HG02870 (cell line): ENCODE results near the gene EIF2S3B.
A peak's percentile ranks its signal among the peaks of the same experiment; 100 is the strongest.
"Not testable (repeated sequence)": the region's sequence is repeated elsewhere in the genome, so short reads cannot be mapped to it uniquely, and the experiment has no call there.

Source experiments
- ATAC-seq: cut with Tn5 transposase; IDR thresholded peaks from one replicate; pipeline ENCODE4 v1.9.1; 2021; ENCODE audit warnings: mild to moderate bottlenecking, moderate library complexity; ENCODE audit not compliant: unreplicated experiment

Gene EIF2S3B

DNA sequence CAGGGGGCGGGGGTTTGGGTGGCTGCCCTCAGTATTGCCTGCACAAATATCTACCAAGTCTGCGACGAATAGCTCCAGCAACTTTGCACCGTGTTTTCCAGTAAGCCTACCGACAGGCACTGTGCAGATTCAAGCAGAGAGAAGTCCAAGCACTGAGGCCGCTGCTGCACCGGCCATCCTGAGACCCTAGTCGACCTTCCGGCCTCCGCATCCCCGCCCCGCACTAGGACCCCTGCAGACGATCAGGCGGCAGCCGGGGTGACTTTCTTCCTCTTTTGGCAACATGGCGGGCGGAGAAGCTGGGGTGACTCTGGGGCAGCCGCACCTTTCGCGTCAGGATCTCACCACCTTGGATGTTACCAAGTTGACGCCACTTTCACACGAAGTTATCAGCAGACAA, at the start of gene EIF2S3B:
Gene EIF2S3B, plus strand, starts transcription at position 271 of the 400 bp plus-strand sequence. Its CDS starts 13 bp downstream, at position 284.
- no peak for ATAC-seq

DNA sequence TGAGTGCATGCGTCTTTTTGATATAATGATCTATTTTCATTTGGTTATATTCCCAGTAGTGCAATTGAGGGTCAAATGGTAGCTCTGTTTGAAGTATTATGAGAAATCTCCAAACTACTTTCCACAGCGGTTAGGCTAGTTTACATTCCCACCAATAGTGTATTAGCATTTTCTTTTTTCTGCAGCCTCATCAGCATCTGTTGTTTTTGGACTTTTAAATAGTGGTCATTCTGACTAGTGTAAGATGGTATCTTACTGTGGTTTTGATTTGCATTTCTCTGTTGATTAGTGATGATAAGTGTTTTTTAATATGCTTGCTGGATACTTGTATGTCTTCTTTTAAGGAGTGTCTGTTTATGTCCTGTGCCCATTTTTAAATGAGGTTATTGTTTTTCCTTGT, 48.8 kb upstream of the EIF2S3B start:
- no peak for ATAC-seq

DNA sequence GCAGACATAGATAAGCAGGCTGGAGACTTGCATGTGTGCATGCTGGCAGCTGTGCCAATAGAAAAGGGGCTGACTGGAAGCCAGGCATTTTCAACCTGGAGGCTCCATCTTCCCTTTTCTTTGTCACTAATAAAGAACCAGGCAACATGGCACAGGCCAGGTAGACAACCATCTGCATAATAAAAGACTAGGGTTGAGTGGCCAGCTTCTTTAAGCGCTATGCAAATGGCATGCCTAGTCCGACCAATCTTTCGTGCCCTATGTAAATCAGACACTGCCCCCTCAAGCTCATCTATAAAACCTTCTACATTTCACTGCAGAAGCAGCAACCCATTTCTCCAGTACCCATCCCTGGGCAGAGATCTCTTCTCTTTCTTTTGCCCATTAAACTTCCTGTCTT, 47.9 kb upstream of the EIF2S3B start:
- no peak for ATAC-seq

DNA sequence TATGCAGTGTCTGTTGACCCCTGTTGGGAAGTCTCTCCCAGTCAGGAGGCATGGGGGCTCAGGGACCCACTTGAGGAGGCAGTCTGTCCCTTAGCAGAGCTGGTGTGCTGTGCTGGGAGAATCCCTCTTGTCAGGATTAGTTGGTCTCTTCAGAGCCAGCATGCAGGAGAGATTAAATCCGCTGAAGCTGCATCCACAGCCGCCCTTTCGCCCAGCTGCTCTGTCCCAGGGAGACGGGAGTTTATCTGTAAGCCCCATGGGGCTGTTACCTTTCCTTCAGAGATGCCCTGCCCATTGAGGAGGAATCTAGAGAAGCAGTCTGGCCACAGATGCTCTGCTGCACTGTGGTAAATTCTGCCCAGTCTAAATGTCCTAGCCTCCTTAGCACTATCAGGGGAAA, 39.4 kb upstream of the EIF2S3B start:
- ATAC-seq: no peak

GRCh38 chr12:10469701-10470100, 36.0 kb upstream of the EIF2S3B start:
- no peak for ATAC-seq

- ATAC-seq: not testable (repeated sequence)
Observed at GRCh38 chr12:10472808-10473207, 32.9 kb upstream of the EIF2S3B start.

GRCh38 chr12:10481901-10482300, 23.8 kb upstream of the EIF2S3B start:
- ATAC-seq: not testable (repeated sequence)

DNA sequence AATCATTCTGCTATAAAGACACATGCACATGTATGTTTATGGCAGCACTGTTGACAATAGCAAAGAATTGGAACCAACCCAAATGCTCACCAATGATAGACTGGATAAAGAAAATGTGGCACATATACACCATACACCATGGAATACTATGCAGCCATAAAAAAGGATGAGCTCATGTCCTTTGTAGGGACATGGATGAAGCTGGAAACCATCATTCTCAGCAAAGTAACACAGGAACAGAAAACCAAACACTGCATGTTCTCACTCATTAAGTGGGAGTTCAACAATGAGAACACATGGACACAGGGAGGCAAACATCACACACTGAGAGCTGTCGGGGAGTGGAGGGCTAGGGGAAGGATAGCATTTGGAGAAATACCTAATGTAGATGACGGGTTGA, 18.4 kb upstream of the EIF2S3B start:
- ATAC-seq: not testable (repeated sequence)

DNA sequence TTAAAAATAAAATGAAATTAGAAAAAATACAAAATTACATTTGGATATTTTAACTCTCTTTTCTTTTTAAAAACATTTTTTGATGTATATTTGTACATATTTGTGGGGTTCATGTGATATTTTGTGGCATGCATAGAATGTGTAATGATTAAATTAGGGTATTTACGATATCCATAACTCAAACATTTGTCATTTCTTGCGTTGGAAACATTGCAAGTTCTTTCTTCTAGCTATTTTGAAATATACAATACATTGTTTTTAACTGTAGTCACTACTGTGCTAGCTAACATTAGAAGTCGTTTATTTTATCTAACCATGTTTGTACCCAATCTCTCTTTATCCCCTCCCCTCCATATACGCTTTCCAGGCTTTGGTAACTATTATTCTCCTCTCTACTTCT, 13.9 kb upstream of the EIF2S3B start:
- ATAC-seq: no peak

GRCh38 chr12:10497602-10498001, 8.1 kb upstream of the EIF2S3B start:
- ATAC-seq: no peak

- no peak for ATAC-seq
Observed at GRCh38 chr12:10498042-10498441, 7.6 kb upstream of the EIF2S3B start.

DNA sequence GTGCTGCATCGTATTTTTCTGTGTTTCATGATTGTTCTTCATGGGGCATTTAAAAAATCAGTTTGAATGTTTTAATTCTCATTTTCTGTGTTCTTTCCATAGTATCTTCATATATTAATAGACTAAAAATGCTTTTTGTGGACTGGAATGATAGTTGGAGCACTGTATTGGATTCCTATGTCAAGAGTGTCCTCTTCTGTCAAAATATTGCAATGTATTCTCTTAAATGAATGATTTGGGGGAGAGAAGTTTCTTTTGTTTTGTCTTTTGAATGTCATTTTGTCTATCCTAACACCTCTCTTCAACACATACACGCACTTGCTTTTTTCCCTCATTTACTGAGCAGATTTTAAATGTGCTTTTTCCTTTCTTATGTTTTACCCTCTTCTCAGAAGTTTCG, 4.7 kb upstream of the EIF2S3B start:
- ATAC-seq: no peak

- ATAC-seq: no peak
Observed at GRCh38 chr12:10503460-10503859, 2.2 kb upstream of the EIF2S3B start.

GRCh38 chr12:10511756-10512355, 6.2 kb downstream of the EIF2S3B start:
- ATAC-seq: no peak

DNA sequence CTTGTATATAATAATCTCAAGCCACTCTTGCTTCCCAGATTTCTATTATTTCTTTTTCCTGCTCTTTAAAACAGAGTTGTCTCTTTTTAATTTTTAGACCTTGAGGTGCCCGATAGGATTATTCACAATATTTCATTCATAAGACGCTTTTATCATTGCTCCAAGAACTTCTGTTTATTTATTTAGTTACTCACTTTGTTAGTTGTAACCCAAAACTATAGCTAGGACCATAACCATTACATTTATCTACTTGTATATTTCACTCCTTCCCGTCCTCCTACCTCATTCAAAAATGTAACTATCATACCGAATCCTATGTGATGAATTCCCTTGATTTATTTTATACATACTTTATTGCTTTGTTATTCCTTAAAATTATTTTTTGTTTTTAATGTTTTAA, 7.1 kb downstream of the EIF2S3B start:
- ATAC-seq: no peak

- ATAC-seq: no peak
Observed at GRCh38 chr12:10521555-10521954, 15.9 kb downstream of the EIF2S3B start.

DNA sequence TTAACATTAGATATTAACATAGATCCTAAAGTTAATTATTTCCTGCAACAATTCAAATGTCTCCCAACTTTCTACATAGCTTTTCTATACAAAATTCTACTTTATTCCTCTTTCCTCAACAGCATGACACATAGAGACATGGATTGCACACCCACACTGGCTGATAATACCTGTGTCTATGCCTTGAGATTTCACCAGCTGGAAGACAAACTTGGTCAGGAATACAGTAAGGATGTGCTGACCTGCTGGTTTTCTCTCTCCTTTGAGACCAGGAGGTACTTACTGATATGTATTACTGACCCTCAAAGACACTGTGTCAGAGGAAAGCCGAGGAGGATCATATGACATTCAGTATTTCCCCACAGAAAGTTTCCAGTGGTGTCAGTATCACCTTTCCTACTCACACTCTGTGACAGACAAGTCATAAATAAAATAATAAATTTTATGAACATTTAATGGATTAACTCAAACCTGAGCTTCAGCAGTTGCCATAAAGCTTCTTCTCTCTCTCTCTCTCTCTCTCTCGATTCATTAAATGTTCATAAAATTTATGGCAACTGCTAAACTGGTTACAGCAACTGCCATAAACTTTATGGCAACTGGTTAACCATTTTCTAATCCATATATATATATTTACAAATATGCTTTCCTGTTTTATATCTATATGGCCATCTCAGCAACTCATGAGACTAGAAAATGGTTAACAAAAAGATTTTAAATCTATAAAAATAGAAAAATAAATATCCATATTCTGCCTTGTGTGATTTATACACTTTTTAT, 22.7 kb downstream of the EIF2S3B start:
- no peak for ATAC-seq

DNA sequence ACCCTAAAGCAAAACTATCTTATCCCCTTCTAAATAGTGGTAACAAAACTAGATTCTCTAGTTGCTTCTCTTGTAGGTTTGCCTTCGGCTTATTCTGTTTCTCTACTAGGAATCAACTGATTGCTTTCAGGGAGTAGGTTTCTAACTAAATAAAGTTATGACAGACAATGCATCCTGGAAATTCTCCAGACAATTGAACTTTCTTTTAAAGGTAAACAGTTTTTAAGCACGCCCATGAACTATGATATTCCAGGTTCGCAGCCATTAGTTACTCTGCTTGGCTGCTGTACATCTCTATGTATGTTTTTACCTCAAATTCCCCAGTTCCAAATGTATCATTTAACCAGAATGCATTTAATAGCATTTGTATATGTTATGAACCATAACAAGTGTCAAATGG, 23.9 kb downstream of the EIF2S3B start:
- ATAC-seq: no peak

DNA sequence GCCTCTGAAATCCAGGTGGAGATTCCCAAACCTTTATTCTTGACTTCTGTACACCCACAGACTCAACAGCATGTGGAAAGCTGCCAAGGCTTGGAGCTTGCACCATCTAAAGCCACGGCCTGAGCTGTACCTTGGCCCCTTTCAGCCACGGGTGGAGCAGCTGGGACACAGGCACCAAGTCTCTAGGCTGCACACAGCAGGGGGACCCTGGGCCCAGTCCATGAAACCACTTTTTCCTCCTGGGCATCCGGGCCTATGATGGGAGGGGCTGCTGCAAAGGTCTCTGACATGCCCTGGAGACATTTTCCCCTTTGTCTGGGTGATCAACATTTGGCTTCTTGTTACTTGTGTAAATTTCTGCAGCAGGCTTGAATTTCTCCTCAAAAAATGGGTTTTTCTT, 32.0 kb downstream of the EIF2S3B start:
- no peak for ATAC-seq

GRCh38 chr12:10540776-10541205, 35.1 kb downstream of the EIF2S3B start:
- ATAC-seq: peak; percentile 96

DNA sequence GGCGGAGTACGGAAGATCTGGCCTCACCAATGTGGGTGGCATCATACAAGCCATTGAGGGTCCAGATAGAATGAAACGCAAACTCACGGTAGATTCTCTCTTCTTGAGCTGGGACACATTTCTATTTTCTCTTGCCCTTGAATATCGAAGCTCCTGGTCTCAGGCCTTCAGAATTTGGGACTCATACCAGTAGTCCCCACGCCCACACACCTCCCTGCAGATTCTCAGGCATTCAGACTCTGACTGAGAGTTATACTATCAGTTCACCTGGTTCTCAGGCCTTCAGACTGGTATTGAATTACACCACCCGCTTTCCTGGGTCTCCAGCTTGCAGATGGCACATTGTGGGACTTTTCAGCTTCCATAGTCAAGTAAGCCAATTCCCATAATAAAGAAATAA, 37.8 kb downstream of the EIF2S3B start:
- ATAC-seq: no peak

DNA sequence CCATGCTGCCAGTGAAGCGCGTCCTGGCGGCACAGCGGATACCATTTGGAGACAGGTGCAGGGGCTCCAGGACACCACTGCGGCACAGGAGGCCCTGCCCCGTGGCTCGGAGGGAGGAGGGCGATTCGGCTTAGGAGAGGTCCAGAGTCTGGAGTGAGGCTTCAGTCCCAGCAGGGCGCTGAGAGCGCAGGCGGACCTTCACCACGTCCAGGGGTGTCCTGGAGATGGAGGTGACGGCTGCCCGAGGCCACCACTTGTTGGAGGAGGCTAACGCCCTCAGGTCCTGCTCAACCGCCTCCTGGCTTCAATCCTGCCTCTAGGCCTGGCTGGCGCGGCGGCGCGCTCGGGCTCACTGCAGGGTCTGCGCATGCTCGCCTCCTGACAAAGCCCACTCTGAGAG, 45.7 kb downstream of the EIF2S3B start:
- ATAC-seq: no peak

- no peak for ATAC-seq
Observed at GRCh38 chr12:10553148-10553547, 47.5 kb downstream of the EIF2S3B start.
